C4-2B (cell line): ENCODE measurements around the gene TCEAL5.

Experiments used
- CTCF ChIP-seq: fragments of 450-650 bp; conservative IDR thresholded peaks from 2 replicates; pipeline ENCODE4 v1.5.1; 2017; ENCODE audit warnings: mild to moderate bottlenecking
- ZFX ChIP-seq: fragments of 450-650 bp; IDR thresholded peaks from 2 replicates; pipeline ENCODE4 v1.6.1; 2017

GRCh38 chrX:103309860-103310554 lies 33.5 kb upstream of the TCEAL5 start:
- no peak for TF ChIP-seq CTCF
- no peak for TF ChIP-seq ZFX
